GM19239 (cell line): ENCODE data around the gene DSCAML1.

Experiments used
- DNase-seq: peaks from one replicate; pipeline ENCODE4 v3.0.0; 2011; ENCODE audit warnings: low spot score; ENCODE audit not compliant: insufficient read length
- FAIRE-seq: peaks from 2 replicates; lab custom pipeline; 2011; peaks lifted over from hg19 to GRCh38; lab: Jason Lieb, UNC

The DSCAML1 gene

DNA sequence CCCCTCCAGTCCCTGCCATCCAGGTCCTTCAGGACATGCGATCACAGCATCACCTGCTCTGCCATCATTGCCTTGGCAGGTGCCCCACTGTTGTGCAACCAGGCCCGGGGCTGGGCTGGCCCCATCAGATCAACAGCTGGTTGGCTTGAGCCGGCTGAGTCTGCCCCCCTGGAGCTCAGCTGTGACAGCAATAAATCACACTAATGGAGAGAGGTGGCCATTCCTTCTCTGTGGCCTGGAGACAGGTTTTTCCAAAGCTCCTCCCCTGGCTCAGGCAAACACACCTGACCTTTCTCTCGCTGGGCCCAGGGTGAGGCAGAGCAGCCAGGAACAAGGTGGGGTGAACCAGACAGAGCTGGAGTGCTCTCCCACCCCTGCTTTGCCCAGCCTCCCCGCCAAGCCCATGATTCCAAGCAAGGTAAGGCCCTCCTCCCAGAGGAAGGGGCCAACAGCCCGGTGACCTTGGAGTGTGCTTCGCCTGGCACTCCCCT, 36.4 kb upstream of the DSCAML1 start:
- DNase-seq (no peak), FAIRE-seq (no peak)

DNA sequence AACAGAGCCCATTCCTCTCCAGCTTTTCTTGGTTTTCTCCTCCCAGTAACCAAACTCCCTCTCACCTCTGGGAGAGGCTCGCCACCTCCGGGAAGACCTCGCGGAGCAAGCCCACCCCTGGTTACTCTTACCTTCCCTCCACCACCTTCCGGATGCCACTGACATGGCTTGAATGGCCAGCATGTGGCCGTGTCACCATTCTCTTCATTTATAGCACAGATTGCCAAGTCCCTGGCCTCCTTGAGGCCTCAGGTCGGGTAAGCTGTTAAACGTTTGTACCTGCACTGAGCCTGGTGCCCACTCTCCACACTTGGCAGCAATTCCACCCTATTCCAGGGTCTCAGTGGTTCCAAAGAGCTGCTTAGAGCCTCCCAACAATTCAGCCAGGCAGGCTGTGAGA, 35.5 kb upstream of the DSCAML1 start:
- DNase-seq (no peak), FAIRE-seq (no peak)

DNA sequence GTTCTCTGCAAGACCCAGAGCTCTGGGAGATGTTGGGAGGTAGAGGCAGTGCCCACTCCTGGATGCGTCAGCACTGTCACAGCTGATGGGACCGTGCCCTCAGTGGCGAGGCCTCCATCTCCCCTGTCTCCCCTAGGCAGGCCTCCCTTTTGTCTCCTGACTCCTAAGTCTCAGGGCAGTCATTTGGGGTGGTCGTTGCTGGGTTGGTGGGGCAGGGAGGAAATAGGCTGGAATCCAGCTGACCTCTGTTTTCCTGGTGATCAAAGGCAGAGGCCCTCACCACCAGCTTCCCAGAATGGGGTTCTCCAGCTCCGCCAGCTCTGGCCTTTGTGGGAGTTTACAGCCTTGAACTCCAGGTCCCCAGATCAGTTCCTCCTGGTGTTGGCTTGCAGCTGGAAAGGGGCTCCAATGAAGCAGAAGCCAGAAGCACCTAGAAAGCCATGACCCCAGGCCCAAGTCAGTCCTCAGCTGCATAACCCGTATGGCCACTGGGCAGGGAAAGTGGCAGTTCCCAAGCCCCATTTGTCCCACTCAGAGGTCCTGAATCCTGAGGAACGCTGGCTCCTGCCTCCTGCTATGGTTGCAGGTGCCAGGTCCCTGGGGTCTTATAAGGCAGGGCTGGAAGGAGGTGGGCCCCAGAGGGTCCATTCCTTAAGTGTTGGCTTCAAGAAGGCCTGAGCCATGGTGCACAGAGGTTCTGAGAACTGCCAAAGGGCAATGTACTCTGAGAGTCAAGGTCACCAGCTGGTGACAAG, 34.8 kb upstream of the DSCAML1 start:
- DNase-seq (no peak), FAIRE-seq (no peak)

DNA sequence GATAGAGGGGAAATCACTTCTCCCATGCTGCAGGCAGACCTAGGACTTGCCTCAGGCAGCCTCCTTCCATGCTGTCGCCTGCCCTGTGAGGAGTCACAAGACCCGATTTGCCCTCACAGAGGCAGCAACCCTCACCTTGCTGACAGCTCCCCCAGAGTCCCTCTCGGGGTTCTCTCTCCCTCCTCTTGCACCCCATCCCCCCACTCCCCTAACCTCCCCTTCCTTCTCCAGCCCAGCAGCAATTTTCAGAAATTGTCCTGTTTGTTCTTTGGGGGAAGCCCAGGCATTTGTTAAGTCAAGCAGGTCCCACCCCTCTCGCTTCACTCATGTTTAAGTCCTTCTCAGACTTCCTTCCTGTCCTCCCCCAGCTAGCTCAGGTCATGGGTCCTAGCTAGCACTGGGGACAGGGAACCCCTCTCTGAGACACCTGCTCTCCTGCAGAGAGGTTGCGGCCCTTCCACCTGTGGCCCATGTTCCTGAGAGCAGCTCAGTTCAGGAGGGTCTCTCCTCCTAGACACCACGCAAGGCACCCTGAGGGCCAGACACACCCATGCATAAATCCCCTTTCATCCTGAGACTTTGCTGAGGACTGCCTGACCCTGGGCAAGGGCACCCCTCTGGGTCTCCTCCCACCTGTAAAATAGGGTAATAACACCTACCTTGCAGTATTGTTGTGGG, 33.8 kb upstream of the DSCAML1 start:
- DNase-seq: no peak
- FAIRE-seq: peak; percentile 66

DNA sequence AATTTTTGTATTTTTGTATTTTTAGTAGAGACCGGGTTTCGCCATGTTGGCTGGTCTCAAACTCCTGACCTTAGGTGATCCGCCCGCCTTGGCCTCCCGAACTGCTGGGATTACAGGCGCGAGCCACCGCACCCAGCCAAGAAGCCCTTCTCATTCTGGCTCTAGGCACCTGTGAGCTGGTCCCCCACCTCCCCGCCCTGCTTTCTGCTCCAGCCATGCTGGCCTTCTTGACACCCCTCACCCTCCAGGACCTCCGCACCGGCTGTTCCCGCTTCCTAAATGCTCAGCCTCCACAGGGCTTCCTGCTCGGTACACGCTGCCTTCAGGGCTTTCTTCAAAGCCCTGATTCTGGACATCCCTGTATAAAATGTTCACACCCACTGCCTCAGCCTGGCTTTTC, 33.1 kb upstream of the DSCAML1 start:
- FAIRE-seq: no peak
- DNase-seq: no peak

DNA sequence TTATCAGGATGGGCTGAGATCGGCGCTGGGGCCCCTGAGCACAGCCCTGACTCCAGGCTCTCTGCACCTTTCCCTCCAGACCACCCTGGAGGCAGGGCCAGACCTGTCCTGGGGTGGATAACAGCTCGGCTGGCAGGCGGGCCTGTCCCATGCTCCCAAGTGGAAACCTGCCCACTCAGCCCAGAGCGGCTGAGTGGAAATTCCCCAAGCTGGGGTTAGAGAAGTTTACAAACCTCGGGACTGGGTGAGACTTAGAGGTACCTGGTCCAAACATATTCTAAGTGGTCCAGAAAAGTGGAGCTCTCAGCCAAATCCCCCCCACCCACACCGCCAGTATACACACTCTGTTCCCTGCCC, 32.3 kb upstream of the DSCAML1 start:
- peak; percentile 18 for FAIRE-seq
- no peak for DNase-seq

DNA sequence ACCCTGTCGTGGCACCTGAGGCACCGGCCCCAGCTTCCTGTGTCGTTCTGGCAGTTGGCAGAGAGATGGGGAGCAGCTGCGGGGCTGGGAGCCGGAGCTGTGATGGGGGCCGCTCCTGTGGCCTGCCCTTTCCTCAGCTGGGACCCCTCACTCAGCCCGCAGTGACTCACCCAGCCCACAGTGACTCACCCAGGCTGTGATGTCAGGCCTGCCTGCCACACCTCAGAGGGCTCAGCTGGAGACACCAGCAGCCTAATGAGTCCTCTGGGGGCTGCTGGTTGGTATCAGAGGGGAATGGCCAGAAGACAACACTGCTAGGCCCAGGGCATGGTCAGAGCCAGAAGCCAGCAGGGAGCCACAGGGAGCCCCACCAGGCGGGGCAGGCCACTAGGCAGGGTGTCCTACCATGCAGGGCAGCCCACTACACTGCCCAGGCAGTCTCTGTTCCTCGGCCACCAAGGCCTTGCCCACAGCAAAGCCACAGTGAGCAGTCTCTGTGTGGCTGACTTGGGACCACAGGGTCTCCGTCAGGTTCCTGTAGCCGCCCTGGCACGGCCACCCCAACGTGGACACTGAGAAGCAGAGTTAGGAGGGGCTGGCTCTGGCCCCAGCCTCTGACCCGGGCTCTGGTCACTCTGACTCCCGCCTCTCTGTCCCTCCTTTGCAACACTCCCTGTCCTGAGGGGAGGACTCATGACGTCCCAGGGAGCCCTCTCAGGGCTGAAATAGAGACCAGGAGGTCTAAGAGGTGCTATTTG, 31.8 kb upstream of the DSCAML1 start:
- DNase-seq (no peak), FAIRE-seq (peak; percentile 33)

DNA sequence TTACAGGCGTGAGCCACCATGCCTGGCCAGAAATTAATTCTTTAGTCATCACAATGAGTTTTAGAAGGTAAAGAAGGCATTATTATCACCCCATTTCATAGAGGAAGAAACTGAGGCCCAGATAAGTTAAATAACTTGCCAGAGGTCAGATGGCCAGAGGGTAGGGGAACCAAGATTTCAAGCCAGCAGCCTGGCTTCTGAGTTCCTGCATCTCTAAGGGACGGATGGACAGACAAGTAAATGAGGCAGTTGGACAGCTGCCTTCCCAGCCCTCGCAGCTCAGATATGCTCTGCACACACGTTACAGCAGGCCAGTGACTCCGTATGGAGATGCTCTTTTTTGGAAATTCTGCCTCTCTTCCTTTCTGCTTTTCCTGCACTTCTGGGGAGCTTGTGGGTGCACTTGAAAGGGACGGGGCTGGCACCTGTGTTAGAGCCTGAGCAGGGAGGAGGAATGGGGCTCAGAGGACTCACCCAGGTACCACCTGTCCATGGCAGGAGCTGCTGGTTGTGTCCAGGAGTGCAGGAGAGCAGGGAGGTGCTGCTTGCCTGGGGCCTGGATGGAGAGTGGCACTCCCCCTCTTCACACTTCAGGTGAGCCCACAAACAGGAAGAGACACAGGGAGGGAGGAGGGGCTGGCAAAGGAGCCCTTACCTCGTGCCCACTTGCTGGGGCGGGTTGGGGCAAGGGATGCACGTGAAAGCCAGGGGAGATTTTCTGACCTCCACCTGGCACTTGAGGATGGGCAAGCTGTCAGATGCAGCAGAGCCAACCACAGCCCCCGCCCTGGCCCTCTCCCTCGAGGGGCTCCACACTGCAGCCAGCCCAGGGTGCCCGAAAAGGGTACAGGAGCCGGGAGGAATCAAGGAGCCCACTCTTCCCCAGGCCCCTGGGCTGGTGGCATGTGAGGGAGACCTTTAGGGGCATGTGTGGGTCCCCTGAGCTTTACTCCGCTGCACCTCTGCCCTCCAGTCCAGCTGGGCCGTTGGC, 30.8 kb upstream of the DSCAML1 start:
- DNase-seq (no peak), FAIRE-seq (no peak)

DNA sequence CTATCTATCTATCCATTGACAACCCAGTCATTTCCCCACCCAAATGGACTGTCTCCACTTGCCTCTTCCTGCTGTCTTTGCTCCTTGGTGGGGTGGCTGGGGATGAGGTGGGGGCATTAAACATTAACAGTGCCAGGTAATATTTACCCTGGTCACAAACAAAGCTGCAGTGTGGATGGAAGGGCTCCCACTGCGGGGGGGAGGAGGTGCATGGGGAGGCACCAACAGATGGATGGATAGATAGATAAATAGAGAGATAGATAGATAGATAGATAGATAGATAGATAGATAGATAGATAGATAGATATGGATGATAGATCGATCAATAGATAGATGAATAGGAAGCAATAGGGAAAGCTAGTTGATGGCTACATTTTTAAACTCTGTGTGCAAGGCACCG, 29.8 kb upstream of the DSCAML1 start:
- peak; percentile 47 for FAIRE-seq

DNA sequence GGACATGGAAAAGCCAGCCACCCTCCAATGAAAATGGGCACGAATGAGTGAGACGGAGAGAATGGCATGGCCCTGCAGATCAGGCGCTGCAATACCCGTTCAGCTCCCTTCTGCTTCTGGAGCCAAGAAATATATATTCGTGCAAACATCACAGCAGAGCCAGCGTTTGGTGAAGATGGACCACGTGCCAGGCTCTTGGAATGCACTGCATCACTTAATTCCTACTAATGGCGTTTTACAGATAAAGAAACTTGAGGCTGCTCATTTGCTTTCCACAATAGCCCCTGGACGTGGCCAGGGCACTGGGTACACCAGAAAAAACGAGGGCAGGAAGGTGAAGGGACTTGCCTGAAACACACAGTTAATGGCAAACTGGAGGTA, 29.2 kb upstream of the DSCAML1 start:
- DNase-seq (no peak), FAIRE-seq (peak; percentile 62)

More for the DNA sequence above, 29.8 kb upstream of the DSCAML1 start:
- DNase-seq: no peak

DNA sequence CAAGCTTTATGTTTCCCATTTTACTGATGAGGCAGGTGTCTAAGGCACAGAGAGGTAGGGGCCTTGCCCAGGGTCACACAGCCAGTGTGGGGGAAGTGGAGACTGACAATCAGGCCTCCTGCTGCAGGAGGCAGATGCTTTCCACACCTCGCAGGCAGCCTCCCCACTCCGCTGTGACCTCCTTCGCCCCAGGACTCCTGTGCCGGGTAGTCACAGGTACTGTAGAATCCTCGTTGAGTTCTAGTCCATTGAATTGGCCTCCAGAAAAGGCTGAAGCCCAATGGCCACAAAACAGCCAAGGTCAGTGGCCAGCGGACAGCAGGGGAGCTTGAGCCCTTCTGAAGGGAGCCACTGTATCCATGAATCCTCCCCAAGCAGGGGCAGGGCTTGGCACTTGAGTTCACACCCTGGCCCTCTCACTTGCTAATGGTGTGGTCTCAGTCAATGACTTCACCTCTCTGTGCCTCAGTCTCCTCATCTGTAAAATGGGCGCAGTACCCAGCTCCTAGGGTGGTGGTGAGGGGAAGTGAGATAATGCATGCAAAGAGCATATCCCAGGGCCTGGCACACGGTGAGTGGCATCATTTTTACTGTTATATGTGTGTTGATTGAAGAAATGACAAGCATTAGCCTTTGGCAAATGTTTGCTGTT, 28.6 kb upstream of the DSCAML1 start:
- DNase-seq: no peak
- FAIRE-seq: no peak

DNA sequence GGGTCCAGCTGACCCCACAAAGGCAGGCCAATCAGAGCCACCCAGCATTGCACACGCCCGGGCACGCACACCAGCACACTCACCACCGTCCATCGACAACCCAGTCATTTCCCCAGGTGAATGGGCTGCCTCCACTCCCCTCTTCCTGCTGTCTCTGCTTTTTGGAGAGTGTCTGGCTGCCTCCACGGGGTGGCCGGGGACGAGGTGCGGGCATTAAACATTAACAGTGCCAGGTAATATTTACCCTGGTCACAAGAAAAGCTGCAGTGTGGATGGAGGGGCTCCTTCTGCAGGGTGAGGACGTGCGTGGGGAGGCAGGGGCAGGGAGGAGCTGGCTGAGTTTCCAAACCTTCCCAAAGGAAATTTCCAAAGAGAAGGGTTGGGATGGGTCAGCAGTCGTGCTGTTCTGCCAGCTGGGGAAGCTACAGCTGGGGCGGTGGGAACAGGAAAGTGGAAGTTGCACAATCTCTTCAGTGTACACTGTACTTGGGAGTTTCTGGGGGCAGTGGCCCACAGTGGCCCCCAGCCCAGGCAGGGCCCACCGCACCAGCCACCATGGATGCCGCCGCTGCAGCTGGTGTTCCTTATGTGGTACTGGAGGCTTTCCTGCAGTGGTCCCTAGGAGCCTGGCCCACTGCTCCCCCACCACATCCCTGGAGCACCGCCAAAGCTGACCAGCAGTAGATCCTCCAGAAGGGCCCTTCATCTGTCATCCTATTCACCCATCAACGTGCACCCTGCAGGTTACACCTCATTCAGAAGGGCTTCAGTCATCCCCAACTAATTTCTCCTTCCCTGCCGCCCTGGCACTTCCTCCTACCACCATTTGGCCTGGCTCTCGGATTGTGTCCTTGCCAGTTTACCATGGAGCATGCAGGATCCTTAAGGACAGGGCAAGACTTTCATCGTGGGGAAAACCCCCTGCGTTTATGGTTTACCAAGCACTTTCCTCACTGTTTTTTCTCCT, 27.8 kb upstream of the DSCAML1 start, which contains the start of gene FXYD2:
TSS of gene FXYD2 (minus strand) at position 174 of the 967 bp plus-strand sequence. CDS start at position 108, 66 bp downstream.
- no peak for DNase-seq
- FAIRE-seq: peak; percentile 44

DNA sequence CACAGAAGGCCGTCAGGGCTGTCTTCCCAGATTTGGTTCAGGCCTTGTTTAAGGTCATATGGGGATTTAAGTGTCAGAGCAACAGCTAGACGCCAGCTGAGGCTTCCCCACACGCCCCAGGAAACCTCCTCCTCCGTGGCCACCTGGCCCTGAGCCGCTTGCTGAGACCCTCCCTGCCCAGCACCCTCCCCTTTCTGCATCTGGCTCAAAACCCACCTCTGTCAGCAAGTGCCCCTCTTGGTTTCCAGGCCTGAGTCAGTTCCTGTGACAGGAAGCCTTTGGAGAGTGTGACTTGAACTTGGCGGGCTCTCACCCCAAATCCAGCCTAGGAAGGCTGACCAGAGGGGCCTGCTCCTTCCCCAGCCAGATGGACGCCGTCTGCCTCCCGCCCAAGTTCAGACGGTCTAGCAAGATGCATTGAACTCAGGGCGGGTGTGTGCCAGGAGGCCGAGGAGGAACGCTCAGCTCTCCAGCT, 27.0 kb upstream of the DSCAML1 start:
- FAIRE-seq: peak; percentile 63
- no peak for DNase-seq

DNA sequence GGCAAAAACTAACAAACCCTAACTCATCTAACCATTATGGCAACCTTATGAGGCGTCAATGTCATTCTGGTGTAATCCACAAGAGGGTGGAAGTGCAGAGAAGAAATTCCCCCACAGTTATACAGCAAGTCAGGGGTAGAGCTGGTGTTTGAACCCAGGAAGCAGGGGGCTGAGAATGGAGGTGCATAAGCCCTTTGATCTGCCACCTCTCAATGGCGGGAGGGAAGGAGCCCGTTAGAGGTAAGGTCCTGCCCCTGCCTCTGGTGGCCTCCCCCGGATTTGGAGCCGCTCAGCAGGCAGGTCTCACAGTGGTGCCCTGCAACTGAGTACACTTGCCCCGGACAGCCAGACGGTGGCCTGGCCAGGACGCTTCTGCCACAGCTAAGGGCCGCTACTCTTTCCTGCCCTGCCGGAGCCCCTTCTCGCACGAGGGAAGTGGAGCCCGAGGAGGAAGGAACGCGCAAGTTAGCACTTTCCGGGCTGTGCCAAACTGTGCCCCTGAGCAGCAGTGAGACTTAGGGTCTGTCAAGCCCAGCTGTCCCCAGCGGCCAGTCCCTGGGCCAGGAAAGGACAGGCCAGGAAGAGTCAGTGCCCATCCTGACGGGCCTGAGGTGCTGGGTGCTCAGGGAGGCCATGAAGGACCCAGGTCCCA, 26.4 kb upstream of the DSCAML1 start:
- FAIRE-seq: peak; percentile 75
- DNase-seq: no peak

DNA sequence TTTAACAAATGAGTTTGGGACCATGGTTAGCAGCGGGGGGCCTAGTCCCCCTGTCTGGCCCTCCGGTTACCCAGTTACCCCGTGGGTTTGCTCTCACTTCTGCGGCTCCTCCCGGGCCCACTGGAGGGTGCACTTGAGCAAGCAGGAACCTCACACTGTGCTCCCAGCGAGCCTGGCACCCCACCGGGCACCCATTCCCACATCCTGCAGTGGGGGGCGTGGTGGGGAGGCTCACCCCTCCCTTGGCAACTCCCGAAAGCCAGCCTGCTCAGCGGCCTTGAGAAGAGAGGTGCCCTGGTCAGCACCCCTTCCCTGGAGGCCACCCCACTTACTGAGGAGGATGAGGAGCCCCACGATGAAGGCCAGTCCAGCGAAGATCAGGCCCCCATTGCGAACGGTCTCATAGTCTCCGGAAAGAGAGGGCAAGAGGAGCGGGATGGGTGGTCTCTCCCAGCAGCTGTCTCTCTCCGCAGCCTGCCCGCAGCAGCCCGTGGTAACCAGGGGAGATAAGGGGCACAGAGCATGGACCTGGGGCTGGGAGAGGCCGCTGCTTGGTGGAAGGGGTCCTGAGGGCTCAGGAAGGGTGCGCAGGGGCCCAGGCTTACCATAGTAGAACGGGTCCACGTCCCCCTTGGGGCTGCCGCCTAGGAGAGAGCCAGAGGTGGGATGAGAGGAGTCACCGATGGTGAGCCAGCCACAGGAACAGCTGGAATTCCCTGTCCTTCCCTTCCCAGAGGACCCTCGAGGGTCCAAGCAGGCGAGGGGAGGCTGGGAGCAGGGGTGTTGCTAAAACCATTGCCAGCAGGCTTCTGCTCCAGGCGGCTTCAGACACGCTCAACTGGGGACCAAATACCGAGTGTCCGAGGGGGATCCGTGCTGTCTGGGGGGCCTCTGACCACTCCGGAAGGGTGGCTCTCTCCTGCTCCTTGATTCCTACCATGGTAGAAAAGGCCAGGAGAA, 25.3 kb upstream of the DSCAML1 start:
- DNase-seq: no peak
- FAIRE-seq: no peak

DNA sequence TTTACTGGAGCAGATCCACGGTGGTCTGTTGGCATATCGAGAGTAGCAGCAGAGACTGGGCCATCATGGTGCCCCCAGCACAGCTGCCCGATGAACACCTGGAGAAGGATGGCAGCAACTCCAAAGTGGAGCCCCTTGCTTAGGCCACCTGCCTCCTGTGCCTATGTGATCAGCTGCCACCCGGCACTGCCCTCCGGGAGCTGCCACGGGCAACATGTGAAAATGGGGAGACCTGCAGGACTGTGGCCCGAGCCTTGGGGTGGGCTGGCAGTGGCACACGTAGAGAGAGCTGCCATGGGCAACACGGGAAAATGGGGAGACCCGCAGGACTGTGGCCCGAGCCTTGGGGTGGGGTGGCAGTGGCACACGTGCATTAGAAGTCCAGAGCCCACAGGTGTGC, 24.4 kb upstream of the DSCAML1 start:
- no peak for FAIRE-seq
- DNase-seq: no peak
